Glomerular endothelial cell (primary cell): ENCODE results near the gene PDCL3. TPM values are rescaled to one million over a fixed set of nuclear protein-coding genes. Genes with fewer than 3 reads are reported as not detected.

ENCODE experiments used
- DNase-seq: peaks from one replicate; pipeline ENCODE4 v3.0.0-alpha.2; 2011; ENCODE audit warnings: low read depth, low spot score; ENCODE audit errors: extremely low read depth
- total RNA-seq: library from RNA; depleted of rRNA; stranded (reverse); fragments of >200 nt; gene quantifications from 2 replicates; pipeline ENCODE4 v1.2.3, GENCODE V29; 2015

Gene PDCL3
- total RNA-seq, 1 donor from 2014 or later = 24.5 TPM

DNA sequence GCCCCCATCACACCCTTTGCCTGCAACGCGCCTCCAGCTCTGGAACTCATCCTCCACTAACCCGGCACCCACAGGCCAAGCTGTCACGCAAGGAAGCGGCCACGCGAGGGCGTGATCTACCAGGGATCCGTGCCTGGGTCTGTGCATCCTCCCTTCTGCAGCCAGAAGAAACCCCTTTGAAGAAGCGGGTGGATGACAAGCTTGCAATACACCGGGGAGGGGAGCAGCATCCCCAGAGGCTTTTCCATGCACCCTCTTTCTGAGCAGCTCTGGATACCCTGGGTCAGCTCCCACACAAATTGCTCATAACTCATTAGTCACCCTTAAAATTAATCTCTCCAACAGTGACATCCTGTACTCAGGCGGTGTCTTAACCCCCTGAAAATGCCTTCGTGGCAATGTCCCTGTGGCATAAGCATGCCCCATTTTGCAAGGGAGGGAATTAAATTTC is 47.6 kb downstream of the PDCL3 start:
- DNase-seq = no peak

DNA sequence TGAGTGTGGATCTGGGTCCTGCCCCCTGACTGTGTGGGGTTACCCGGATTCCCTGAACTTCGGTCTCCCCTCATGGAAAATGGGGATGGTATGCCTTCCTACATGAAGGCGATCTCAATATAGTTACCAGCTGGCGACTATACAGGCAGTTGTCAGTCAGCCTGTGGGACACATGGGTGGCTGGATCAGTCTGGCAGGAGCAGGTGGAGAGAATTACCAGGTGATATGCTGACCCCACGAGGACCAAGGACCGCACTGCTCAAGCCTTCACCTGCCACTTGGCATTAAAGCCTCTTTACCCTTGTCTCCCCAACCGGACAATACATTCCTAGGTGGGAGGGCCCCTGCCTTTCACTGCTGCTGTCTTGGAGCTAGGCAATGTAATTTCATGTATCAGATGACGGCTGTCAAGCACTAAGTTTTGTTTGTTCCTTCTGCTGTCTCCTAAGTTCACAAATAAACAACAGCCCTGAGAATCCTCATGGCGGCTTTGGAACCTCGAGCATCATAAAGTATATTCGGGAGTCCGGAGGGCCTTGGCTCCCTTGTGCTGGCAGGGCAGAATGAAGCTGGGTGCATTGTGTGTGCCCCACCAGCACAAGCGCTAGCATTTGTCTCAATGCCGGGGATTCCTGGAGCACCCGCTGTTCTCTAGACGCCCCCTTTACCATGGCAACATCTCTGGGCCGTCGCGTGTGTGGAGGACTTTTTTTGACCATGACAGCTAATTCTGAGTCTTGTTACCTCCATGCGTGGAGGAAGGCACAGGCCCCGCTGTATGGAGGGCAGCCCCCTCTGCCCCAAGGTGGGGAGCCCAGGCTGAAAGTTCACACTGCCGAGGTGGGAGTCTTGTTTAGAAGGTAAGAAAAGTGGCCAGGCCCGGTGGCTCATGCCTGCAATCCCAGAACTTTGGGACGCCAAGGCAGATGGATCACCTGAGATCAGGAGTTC is 48.6 kb downstream of the PDCL3 start:
- DNase-seq = no peak

DNA sequence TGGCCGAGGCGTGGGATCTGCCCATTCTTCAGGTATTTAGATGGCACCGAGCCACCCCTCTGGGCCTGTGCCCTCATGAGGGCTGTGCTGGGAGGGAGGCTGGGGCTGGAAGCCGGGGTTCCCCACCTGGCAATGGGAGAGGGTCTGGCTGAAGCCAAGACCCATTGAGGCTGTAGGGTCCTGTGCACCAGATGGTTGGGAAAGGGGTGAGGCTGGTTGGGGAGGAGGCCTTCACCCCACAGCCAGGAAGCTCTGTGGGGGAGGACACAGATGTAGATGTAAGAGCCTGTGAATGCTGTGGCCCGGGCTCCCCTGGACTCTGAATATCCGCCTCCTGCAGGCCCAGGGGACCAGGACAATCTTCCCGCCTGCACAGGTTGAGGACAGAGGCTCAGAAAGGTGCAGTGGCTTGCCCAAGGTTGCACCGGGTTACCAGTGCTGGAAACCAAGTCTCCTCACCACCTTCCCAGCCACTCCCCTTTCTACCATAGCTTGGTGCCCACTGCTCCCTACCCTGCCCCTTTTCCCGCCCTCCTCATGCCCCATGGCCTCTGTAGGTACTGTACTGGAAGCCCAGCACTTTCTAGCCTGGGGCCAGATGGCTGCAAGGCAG is 49.7 kb downstream of the PDCL3 start:
- DNase-seq = no peak

DNA sequence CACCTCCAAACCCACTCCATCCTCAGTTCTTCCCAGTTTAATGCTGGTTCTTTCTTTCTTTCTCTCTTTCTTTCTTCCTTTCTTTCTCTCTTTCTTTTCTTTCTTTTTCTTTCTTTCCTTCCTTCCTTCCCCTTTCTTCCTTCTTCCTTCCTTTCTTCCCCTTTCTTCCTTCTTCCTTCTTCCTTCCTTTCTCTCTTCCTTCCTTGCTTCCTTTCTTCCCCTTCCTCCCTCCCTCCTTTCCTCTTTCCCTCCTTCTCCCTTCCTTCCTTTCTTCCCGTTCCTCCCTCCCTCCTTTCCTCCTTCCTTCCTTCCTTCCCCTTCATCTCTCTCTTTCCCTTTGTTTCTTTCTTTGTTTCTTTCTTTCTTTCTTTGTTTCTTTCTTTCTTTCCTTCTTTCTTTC is 50.9 kb downstream of the PDCL3 start:
- no peak for DNase-seq

DNA sequence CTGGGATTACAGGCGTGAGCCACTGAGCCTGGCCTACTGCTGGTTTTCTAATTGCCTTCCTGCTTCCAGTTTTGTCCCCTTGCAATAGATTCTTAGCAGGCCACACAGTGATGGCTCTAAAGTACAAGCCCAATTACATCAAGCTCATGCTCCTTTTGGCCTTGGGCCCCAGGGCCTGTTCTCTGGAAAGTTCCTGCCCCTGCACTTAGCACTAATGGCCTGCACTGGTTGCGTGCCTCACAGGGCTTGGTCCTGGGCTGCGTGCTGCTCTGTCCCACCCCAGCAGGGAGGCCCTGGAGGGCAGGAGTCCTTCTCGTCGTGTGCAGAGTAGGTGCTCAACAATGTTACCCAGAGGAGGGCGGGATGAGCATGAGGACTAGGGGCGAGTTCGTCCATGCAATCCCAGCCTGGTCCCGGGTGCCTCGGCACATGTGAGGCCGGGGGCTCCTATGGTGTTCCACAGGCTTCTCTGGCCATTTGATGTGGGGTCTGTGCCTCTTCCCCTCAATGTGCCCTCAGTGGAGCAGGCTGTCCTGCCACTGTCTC is 51.7 kb downstream of the PDCL3 start:
- DNase-seq = no peak

DNA sequence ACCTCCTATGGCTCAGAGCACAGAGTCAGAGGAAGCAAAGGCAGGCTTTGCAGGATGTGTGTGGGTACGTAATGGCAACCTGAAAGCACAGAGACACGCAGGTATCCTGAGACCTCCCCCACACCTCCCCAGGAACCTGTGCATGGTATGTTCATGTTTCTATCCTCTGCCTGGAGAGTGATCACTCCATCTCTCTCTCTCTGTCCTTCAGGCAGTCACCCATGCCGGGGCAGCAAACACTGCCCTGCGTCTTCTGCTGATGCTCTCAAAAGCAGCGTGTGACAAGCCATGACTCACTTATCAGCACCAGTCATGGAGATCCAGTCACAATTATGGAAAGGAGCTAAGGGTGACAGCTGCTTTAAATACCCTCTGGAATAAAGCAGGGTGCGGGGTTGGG is 52.7 kb downstream of the PDCL3 start:
- DNase-seq = no peak

DNA sequence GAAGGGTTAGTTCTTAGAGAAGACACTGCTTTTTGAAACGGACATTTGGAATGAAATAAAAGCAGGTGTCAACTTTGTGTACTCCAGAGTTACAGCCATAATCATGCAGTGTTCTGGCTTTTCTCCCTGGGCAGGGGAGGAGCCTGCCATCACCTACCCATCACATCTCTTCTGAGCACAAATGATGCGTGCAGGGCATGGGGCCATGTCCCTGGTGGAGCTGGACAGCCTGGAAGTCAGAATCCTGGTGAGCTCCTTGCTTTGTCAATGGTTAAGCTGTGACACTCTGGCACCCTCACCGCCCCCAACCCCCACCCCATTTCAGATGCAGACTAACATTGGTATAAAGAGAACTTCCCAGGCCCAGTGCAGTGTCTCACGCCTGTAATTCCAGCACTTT is 53.1 kb downstream of the PDCL3 start:
- no peak for DNase-seq

DNA sequence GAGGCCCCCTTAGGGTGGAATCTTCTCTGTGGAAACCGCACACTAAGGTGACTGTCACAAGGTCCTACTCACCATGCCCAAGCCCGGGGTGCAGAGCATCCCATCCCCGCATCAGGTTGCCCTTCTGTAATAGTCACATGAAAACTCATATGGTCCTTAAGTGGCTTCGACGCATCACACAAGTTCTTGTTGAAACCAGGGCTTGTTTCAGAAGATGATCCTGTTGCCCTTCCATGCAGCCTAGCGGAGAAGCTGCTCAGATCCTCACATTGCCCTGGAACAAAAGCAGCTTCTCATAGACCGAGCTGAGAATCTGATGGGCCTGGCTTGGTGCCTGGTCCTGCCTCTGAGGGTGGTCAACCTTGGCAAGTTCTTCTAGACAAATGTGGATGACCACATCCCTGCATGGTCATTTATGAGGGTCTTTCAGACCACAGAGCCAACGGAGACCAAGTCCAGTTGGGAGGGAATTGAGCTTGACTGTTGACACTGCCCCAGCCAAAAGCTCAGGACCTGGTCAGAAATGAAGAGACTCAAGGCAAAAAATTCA is 54.1 kb downstream of the PDCL3 start:
- no peak for DNase-seq

DNA sequence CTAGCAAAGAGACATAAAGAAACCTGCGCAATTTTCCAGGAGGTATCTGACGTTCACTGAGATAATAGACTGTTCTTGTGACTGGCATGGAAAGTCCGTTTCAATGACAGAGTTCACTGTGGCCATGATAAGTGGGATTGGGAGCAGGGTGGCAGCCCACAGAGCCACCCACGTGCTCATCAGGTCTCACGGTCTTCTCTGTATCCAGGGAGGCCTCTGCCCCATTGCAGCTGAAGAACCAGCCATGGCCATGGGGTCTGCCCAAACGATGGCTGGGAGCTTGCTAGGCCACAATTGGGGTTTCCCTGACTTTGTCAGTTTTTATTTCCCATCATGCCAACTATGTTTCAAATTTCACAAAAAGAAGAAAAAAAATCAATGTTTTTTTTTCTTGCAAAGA is 57.2 kb downstream of the PDCL3 start:
- DNase-seq = no peak

DNA sequence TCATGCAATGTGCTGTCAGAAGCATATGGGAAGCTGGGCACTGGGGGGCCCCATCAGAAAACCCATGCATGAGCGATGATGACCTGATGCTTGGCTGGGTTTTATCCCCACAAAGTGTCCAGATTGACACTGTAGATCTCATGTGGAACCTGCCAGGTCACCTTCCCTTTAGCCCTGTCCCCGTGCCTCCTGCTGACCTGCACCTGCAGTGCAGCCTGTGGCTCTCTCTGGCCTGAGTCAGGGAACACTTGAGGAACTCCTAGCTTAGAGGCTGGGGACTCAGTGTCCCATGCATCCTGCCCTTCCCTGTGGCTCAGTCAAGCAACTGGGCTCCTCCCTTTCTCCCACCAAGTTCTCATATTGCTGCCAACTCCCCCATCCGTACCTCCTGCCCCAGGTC is 57.7 kb downstream of the PDCL3 start:
- DNase-seq = no peak

DNA sequence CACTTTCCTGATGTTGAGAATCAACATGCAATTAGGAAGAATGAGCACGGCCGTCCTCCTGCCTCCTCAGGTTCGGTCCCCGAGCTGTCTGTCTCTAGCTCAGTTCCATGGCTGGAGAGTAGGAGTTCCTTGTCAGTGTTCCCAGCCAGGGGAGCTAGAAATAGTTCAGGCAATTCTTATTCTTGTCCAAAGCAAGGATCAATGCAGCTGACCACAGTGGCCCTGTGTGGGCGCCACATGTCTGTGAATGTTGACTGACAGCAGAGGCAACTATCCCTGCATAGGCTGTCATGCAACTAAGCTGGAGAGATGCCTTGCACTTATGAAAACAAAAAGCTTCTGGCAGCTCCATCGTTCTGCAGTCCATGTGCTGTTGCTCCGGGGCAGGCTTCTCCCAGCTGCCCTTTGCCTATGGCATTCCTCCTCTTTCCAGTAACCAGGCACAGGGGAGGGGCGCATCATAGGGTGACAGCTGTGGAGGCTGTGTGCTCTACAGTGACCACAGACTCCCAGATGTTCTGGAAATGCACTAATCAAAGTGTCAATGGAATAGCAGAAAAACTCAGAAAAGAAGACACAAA is 58.7 kb downstream of the PDCL3 start:
- DNase-seq = no peak

DNA sequence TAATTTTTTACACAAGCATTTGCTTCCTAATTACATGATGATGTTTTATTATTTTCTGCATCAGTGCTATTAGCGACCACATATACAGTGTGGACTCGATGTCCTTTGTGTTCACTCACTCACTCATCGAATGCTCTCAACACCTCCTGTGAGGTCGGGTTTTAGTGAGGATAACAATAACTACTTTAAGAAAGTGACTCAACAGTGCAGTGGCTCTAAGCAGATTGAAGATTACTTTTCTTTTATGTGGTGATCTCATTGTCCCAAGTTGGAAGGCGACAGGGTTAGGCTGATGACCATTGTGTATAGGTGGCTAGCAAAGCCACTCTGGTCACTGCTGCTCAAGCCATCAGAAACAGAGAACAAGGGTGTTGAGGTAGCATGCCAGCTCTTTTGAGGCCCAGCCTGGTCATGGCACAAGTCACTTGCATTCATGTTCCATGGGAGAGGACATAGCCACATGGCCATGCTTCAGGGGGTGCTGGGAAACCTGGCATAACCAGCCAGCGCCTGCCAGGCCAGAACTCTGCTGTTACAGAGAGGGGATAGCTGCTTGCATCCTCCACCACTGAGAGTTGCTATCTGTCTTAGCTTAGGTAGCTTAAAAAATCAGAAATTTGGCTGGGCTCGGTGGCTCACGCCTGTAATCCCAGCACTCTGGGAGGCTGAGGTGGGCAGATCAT is 60.4 kb downstream of the PDCL3 start:
- no peak for DNase-seq

DNA sequence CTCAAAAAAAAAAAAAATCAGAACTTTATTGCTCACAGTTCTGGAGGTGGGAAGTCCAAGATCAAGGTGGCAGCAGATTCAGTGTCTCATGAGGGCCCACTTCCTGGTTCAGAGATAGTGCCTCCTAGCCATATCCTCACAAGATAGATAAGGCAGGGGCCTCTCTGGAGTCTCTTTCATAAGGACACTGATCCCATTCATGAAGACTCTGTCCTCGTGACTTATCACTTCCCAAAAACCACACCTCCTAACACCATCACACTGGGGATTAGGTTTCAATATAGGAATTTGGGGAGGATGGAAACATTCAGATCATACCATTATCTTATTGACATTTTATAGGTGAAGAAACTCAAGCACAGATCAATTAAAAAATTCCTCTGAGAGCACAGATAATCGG is 61.1 kb downstream of the PDCL3 start:
- DNase-seq = no peak

DNA sequence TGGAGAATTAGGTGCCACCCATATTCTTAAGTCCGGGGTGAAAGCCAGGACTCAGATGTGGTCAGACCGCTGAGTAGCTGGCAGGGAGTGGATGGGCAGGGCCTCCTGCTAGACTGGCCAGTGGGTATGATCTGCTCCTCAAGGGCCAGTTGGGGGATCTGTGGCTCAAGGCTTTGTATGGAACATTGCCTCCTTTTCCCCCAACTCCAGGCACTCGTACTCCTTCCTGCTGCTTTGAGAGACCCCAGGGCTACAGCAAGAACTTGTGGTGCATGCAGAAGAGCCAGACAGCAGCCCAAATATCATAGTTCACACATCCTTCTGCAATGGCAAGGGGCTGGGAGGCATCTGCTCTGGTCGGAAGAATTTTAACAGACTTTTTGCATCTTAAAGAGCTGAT is 61.7 kb downstream of the PDCL3 start:
- no peak for DNase-seq

DNA sequence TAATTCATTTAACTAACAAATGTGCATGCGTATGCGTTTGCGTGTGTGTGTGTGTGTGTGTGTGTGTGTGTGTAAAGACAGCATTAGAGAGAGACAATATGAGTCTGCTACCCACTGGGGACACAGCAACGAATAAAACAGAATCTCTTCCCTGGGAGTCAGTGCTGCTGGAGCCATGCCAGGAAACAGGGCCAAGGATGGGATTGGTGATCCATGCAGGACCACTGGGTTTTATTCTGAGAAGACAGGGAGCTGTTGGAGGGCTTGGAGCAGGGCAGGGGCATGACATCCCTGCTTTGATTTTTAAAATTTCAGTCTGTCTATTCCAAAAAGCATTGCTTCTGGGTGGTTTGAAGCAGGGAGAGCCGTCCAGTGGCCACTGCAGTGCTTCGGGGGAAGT is 62.9 kb downstream of the PDCL3 start:
- no peak for DNase-seq

Other genes with a start within 250 kb of the PDCL3 start
- gene LONRF2, start 240.5 kb upstream of the PDCL3 start, total RNA-seq = under 0.01 and 0.19 TPM in 2 replicates
- 13.4 and 15.6 TPM in 2 replicates for gene CHST10, start 145.3 kb upstream of the PDCL3 start, total RNA-seq
- gene NMS, start 92.5 kb upstream of the PDCL3 start, total RNA-seq = not detected in 2 replicates